H9 (cell line): ENCODE measurements around the gene PRPF40A. TPM values are rescaled to one million over a fixed set of nuclear protein-coding genes. Genes with fewer than 3 reads are reported as not detected.

Experiments
- DNase-seq: peaks from one replicate; pipeline ENCODE4 v3.0.0-alpha.2; 2017
- H2AFZ ChIP-seq: one replicate; pipeline ENCODE4 v1.6.1; 2013; ENCODE audit warnings: mild to moderate bottlenecking, low read length, control low read depth, moderate library complexity
- H2AK5ac ChIP-seq: 2 replicates; pipeline ENCODE4 v1.6.1; 2013; ENCODE audit warnings: low read length, control low read depth, mixed read lengths; ENCODE audit not compliant: insufficient read length
- H2BK120ac ChIP-seq: one replicate; pipeline ENCODE4 v1.6.1; 2013; ENCODE audit warnings: low read depth, mild to moderate bottlenecking, low read length, control low read depth, inconsistent platforms; ENCODE audit not compliant: poor library complexity, severe bottlenecking
- H2BK12ac ChIP-seq: 2 replicates; pipeline ENCODE4 v1.6.1; 2013; ENCODE audit warnings: low read length, control low read depth, mixed read lengths, low read depth; ENCODE audit not compliant: insufficient read length
- H2BK15ac ChIP-seq: 2 replicates; pipeline ENCODE4 v1.6.1; 2013; ENCODE audit warnings: low read depth, low read length, control low read depth
- H2BK20ac ChIP-seq: one replicate; pipeline ENCODE4 v1.6.1; 2013; ENCODE audit warnings: low read depth, mild to moderate bottlenecking, low read length, control low read depth, inconsistent platforms; ENCODE audit not compliant: poor library complexity, severe bottlenecking
- H2BK5ac ChIP-seq: 2 replicates; pipeline ENCODE4 v1.6.1; 2013; ENCODE audit warnings: low read length, control low read depth, mixed read lengths; ENCODE audit not compliant: insufficient read length
- H3K14ac ChIP-seq: 2 replicates; pipeline ENCODE4 v1.6.1; 2013; ENCODE audit warnings: low read length, control low read depth; ENCODE audit not compliant: insufficient read depth
- H3K18ac ChIP-seq: 2 replicates; pipeline ENCODE4 v1.6.1; 2013; ENCODE audit warnings: low read depth, mild to moderate bottlenecking, mixed read lengths, low read length, control low read depth; ENCODE audit not compliant: insufficient read length
- H3K23ac ChIP-seq: 2 replicates; pipeline ENCODE4 v1.6.1; 2013; ENCODE audit warnings: low read length, control low read depth, mixed read lengths, low read depth; ENCODE audit not compliant: insufficient read length
- H3K23me2 ChIP-seq: 2 replicates; pipeline ENCODE4 v1.6.1; 2013; ENCODE audit warnings: low read depth, mild to moderate bottlenecking, mixed read lengths, low read length, control low read depth; ENCODE audit not compliant: insufficient read length, poor library complexity, severe bottlenecking
- H3K27ac ChIP-seq: 2 replicates; pipeline ENCODE4 v1.5.1; 2013; ENCODE audit warnings: low read length, control low read depth, mixed read lengths, low read depth; ENCODE audit not compliant: insufficient read length
- H3K27me3 ChIP-seq: 2 replicates; pipeline ENCODE4 v1.6.1; 2013; ENCODE audit warnings: low read length, control low read depth, inconsistent platforms; ENCODE audit not compliant: insufficient read depth
- H3K4ac ChIP-seq: 2 replicates; pipeline ENCODE4 v1.6.1; 2013; ENCODE audit warnings: low read depth, mild to moderate bottlenecking, control low read depth, inconsistent platforms, low read length, moderate library complexity
- H3K4me1 ChIP-seq: 2 replicates; pipeline ENCODE4 v1.6.1; 2013; ENCODE audit warnings: low read length, control low read depth, inconsistent platforms; ENCODE audit not compliant: insufficient read depth
- H3K4me2 ChIP-seq: 2 replicates; pipeline ENCODE4 v1.6.1; 2013; ENCODE audit warnings: low read length, control low read depth, mixed read lengths; ENCODE audit not compliant: insufficient read length, insufficient read depth
- H3K56ac ChIP-seq: 2 replicates; pipeline ENCODE4 v1.6.1; 2013; ENCODE audit warnings: low read depth, mild to moderate bottlenecking, mixed read lengths, low read length, control low read depth; ENCODE audit not compliant: insufficient read length
- H3K79me1 ChIP-seq: 2 replicates; pipeline ENCODE4 v1.6.1; 2013; ENCODE audit warnings: low read depth, mild to moderate bottlenecking, moderate library complexity, low read length, control low read depth, inconsistent platforms; ENCODE audit not compliant: insufficient read depth, poor library complexity, severe bottlenecking
- H3K79me2 ChIP-seq: 2 replicates; pipeline ENCODE4 v1.6.1; 2013; ENCODE audit warnings: low read length, control low read depth, inconsistent platforms; ENCODE audit not compliant: insufficient read depth
- H3K9ac ChIP-seq: 2 replicates; pipeline ENCODE4 v1.6.1; 2013; ENCODE audit warnings: low read length, control low read depth, mixed read lengths; ENCODE audit not compliant: insufficient read length; ENCODE audit errors: extremely low read depth
- H3K9me3 ChIP-seq: one replicate; pipeline ENCODE4 v1.6.1; 2013; ENCODE audit warnings: low read depth, low read length, inconsistent platforms; ENCODE audit not compliant: control insufficient read depth
- H3T11ph ChIP-seq: one replicate; pipeline ENCODE4 v1.6.1; 2013; ENCODE audit warnings: mild to moderate bottlenecking, low read length, control low read depth, inconsistent platforms
- H4K20me1 ChIP-seq: one replicate; pipeline ENCODE4 v1.6.1; 2013; ENCODE audit not compliant: control insufficient read depth, insufficient read length, insufficient read depth
- H4K5ac ChIP-seq: 2 replicates; pipeline ENCODE4 v1.6.1; 2013; ENCODE audit warnings: low read depth, mild to moderate bottlenecking, mixed read lengths, low read length, control low read depth; ENCODE audit not compliant: insufficient read length
- H4K8ac ChIP-seq: replicated peaks from 2 replicates; pipeline ENCODE4 v1.6.1; 2013; ENCODE audit warnings: low read length, control low read depth, mixed read lengths, low read depth; ENCODE audit not compliant: insufficient read length
- H4K91ac ChIP-seq: 2 replicates; pipeline ENCODE4 v1.6.1; 2013; ENCODE audit warnings: low read depth, mild to moderate bottlenecking, moderate library complexity, mixed read lengths, low read length, control low read depth; ENCODE audit not compliant: insufficient read length
- H3K27ac Mint-ChIP-seq, 3 experiments: 2 replicates in 2 of 3; 3 replicates in 1 of 3; pipeline ENCODE4 v1.8.0; 2020 to 2021; ENCODE audit warnings: mixed read lengths in 3 of 3, mild to moderate bottlenecking in 1 of 3, moderate library complexity in 1 of 3
- H3K27me3 Mint-ChIP-seq: 2 replicates; pipeline ENCODE4 v1.8.0; 2021; ENCODE audit warnings: low read depth, mild to moderate bottlenecking, moderate library complexity, mixed read lengths
- H3K36me3 Mint-ChIP-seq, 3 experiments: 2 replicates in 2 of 3; 3 replicates in 1 of 3; pipeline ENCODE4 v1.8.0; 2020 to 2021; ENCODE audit warnings: low read depth in 3 of 3, mixed read lengths in 3 of 3; ENCODE audit not compliant: insufficient read depth in 1 of 3
- H3K4me1 Mint-ChIP-seq, 2 experiments: 2 replicates each; pipeline ENCODE4 v1.8.0; 2020; ENCODE audit warnings: mixed read lengths in 2 of 2
- H3K4me3 Mint-ChIP-seq, 2 experiments: 2 replicates in 1 of 2; 3 replicates in 1 of 2; pipeline ENCODE4 v1.8.0; 2020 to 2021; ENCODE audit warnings: mild to moderate bottlenecking in 2 of 2, mixed read lengths in 2 of 2, moderate library complexity in 1 of 2
- H3K9me3 Mint-ChIP-seq, 2 experiments: 2 replicates in 1 of 2; 3 replicates in 1 of 2; pipeline ENCODE4 v1.8.0; 2020; ENCODE audit warnings: mild to moderate bottlenecking in 2 of 2, mixed read lengths in 2 of 2, moderate library complexity in 1 of 2
- WGBS: extraction: QIAGEN DNeasy Blood & Tissue Kit; methylation state at CpG from one replicate; pipeline ENCODE4 v1.1.7; 2013; ENCODE audit warnings: missing lambda C conversion rate, low lambda C conversion rate, mixed read lengths; ENCODE audit not compliant: insufficient read length; ENCODE audit errors: extremely low coverage; 5-methylcytosine and 5-hydroxymethylcytosine counted together
- total RNA-seq: library from RNA; stranded (reverse); gene quantifications from 2 replicates; pipeline ENCODE4 v1.2.1, GENCODE V29; 2021
- TF ChIP-seq, protein P1 (sequence below): fragments of 200-600 bp; sonication (generic); conservative IDR thresholded peaks from 3 replicates; pipeline ENCODE4 v1.8.0; 2021; ENCODE audit warnings: antibody characterized with exemption, mild to moderate bottlenecking

The PRPF40A gene
- total RNA-seq, 1 experiment from 2014 or later, result 158 TPM

DNA sequence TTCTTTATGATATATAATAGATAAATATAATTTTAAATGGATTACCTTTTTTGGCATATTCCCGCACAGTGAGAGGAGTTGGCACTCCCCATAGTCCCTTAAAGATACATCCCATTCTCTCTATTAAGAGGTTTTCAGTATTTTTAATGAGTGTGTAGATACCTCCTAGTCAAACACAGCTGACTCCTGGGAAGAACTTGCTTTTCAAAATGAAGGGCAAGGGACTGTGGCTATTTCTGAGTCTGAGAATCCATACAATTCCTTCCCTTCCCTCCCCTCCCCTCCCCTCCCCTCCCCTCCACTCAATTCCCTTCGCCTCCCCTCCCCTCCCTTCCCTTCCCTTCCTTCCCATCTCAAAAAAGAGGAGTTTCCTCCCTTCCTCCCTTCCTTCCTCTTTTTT, 93.5 kb downstream of the PRPF40A start:
- Histone ChIP-seq H3K56ac (no peak overlapping the region), H3K23ac (no peak overlapping the region), H3K14ac (no peak overlapping the region), H3K9me3 (no peaks in the 10 kb centered on the region), H2AFZ (no peak overlapping the region), H4K8ac (no peak overlapping the region), H3K27me3 (no peaks in the 10 kb centered on the region), H4K20me1 (no peaks in the 10 kb centered on the region), H3K79me2 (no peaks in the 10 kb centered on the region), H4K91ac (no peak overlapping the region), H2BK5ac (no peak overlapping the region), H3T11ph (no peak overlapping the region), H3K4ac (no peak overlapping the region), H3K4me1 (no peaks in the 10 kb centered on the region), H2BK12ac (no peak overlapping the region), H3K9ac (no peak overlapping the region), H3K4me2 (no peak overlapping the region), H3K27ac (no peak overlapping the region), H4K5ac (no peak overlapping the region), H3K18ac (no peak overlapping the region), H2BK20ac (no peak overlapping the region), H2AK5ac (no peak overlapping the region), H3K23me2 (no peaks in the 10 kb centered on the region), H2BK15ac (no peak overlapping the region), H2BK120ac (no peak overlapping the region), H3K79me1 (no peaks in the 10 kb centered on the region)
- Mint-ChIP-seq H3K9me3 (no peaks in the 10 kb centered on the region; a peak in 1 of 5 replicates), H3K27ac (no peak overlapping the region), H3K36me3 (peaks cover 15 to 43% (median 43%) of the 10 kb centered on the region in 3 experiments; a peak in 6 of 7 replicates), H3K4me3 (no peak overlapping the region), H3K4me1 (no peaks in the 10 kb centered on the region), H3K27me3 (no peaks in the 10 kb centered on the region)
- WGBS, result no CpG with 5 or more reads among the region's 2 CpGs
- TF ChIP-seq, protein P1, sequence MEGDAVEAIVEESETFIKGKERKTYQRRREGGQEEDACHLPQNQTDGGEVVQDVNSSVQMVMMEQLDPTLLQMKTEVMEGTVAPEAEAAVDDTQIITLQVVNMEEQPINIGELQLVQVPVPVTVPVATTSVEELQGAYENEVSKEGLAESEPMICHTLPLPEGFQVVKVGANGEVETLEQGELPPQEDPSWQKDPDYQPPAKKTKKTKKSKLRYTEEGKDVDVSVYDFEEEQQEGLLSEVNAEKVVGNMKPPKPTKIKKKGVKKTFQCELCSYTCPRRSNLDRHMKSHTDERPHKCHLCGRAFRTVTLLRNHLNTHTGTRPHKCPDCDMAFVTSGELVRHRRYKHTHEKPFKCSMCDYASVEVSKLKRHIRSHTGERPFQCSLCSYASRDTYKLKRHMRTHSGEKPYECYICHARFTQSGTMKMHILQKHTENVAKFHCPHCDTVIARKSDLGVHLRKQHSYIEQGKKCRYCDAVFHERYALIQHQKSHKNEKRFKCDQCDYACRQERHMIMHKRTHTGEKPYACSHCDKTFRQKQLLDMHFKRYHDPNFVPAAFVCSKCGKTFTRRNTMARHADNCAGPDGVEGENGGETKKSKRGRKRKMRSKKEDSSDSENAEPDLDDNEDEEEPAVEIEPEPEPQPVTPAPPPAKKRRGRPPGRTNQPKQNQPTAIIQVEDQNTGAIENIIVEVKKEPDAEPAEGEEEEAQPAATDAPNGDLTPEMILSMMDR, result no peak
- no peak for DNase-seq
